HepG2 (cell line): ENCODE data around the gene KIF22. TPM values are rescaled to one million over a fixed set of nuclear protein-coding genes. Genes with fewer than 3 reads are reported as not detected.

Source experiments
- ADNP ChIP-seq: sonication (generic); formaldehyde crosslinking; IDR thresholded peaks from 2 replicates; pipeline ENCODE4 v1.4.0; 2020; ENCODE audit warnings: missing genetic modification reagents
- ERF ChIP-seq: IDR thresholded peaks from 2 replicates; pipeline ENCODE4 v1.6.1; 2018; ENCODE audit warnings: missing biosample characterization, missing genetic modification reagents
- GTF2F1 ChIP-seq: fragments of 150-350 bp; IDR thresholded peaks from 2 replicates; pipeline ENCODE4 v1.6.1; 2014; ENCODE audit warnings: low read length
- HMGXB4 ChIP-seq, 2 experiments: sonication (generic) in 1 of 2; formaldehyde crosslinking in 1 of 2; IDR thresholded peaks; 2 replicates each; pipeline versions ENCODE4 v1.4.0 to v1.6.1; 2018 to 2020; ENCODE audit warnings: missing genetic modification reagents in 2 of 2, borderline replicate concordance in 1 of 2, low read depth in 1 of 2, mild to moderate bottlenecking in 1 of 2, missing biosample characterization in 1 of 2
- HOXA9 ChIP-seq: sonication (generic); formaldehyde crosslinking; IDR thresholded peaks from 2 replicates; pipeline ENCODE4 v1.8.1; 2022; ENCODE audit warnings: missing genetic modification reagents, mild to moderate bottlenecking, moderate library complexity, borderline replicate concordance
- JUNB ChIP-seq: sonication (generic); formaldehyde crosslinking; IDR thresholded peaks from 2 replicates; pipeline ENCODE4 v1.8.0; 2022; ENCODE audit warnings: missing genetic modification reagents, mild to moderate bottlenecking, borderline replicate concordance
- KDM2A ChIP-seq: sonication (generic); formaldehyde crosslinking; IDR thresholded peaks from 2 replicates; pipeline ENCODE4 v1.4.0; 2020; ENCODE audit warnings: low read depth, missing genetic modification reagents, borderline replicate concordance
- KDM6A ChIP-seq: IDR thresholded peaks from 2 replicates; pipeline ENCODE4 v1.6.1; 2016; ENCODE audit warnings: low read depth
- KMT2A ChIP-seq: sonication (generic); formaldehyde crosslinking; IDR thresholded peaks from 2 replicates; pipeline ENCODE4 v1.4.0; 2020; ENCODE audit warnings: missing genetic modification reagents
- MTA1 ChIP-seq: sonication (generic); formaldehyde crosslinking; IDR thresholded peaks from 2 replicates; pipeline ENCODE4 v1.4.0; 2020; ENCODE audit warnings: missing genetic modification reagents, mild to moderate bottlenecking, borderline replicate concordance
- MTA3 ChIP-seq: sonication (generic); formaldehyde crosslinking; IDR thresholded peaks from 2 replicates; pipeline ENCODE4 v1.4.0; 2020; ENCODE audit warnings: missing genetic modification reagents
- NCOA1 ChIP-seq: sonication (generic); formaldehyde crosslinking; IDR thresholded peaks from 2 replicates; pipeline ENCODE4 v1.9.0; 2021; ENCODE audit warnings: missing genetic modification reagents
- PLSCR1 ChIP-seq: sonication (generic); formaldehyde crosslinking; IDR thresholded peaks from 2 replicates; pipeline ENCODE4 v1.5.0; 2020; ENCODE audit warnings: missing genetic modification reagents, mild to moderate bottlenecking, borderline replicate concordance
- ZBTB1 ChIP-seq: sonication (generic); formaldehyde crosslinking; IDR thresholded peaks from 2 replicates; pipeline ENCODE4 v1.4.0; 2020; ENCODE audit warnings: missing genetic modification reagents, borderline replicate concordance
- ZBTB21 ChIP-seq: sonication (generic); formaldehyde crosslinking; IDR thresholded peaks from 2 replicates; pipeline ENCODE4 v1.4.0; 2020; ENCODE audit warnings: missing genetic modification reagents
- ZBTB7A ChIP-seq: sonication (generic); formaldehyde crosslinking; IDR thresholded peaks from 2 replicates; pipeline ENCODE4 v1.8.0; 2022; ENCODE audit warnings: mild to moderate bottlenecking, missing genetic modification reagents
- ZFP36L2 ChIP-seq: sonication (generic); formaldehyde crosslinking; IDR thresholded peaks from 2 replicates; pipeline ENCODE4 v1.4.0; 2020; ENCODE audit warnings: missing genetic modification reagents
- ZHX1 ChIP-seq: sonication (generic); formaldehyde crosslinking; IDR thresholded peaks from 2 replicates; pipeline ENCODE4 v1.8.1; 2022; ENCODE audit warnings: low read depth, mild to moderate bottlenecking, missing genetic modification reagents
- ZMYM2 ChIP-seq: sonication (generic); formaldehyde crosslinking; IDR thresholded peaks from 2 replicates; pipeline ENCODE4 v1.8.0; 2022; ENCODE audit warnings: mild to moderate bottlenecking, missing genetic modification reagents
- ZNF263 ChIP-seq: sonication (generic); formaldehyde crosslinking; IDR thresholded peaks from 2 replicates; pipeline ENCODE4 v1.4.0; 2020; ENCODE audit warnings: missing genetic modification reagents
- ZNF331 ChIP-seq: sonication (generic); formaldehyde crosslinking; IDR thresholded peaks from 2 replicates; pipeline ENCODE4 v1.4.0; 2020; ENCODE audit warnings: missing genetic modification reagents
- ZNF350 ChIP-seq: sonication (generic); formaldehyde crosslinking; IDR thresholded peaks from 2 replicates; pipeline ENCODE4 v1.4.0; 2020; ENCODE audit warnings: mild to moderate bottlenecking, low read depth, missing genetic modification reagents, borderline replicate concordance
- ZNF430 ChIP-seq: sonication (generic); formaldehyde crosslinking; IDR thresholded peaks from 2 replicates; pipeline ENCODE4 v1.9.0; 2021; ENCODE audit warnings: mild to moderate bottlenecking, missing genetic modification reagents
- ZNF543 ChIP-seq: sonication (generic); formaldehyde crosslinking; IDR thresholded peaks from 2 replicates; pipeline ENCODE4 v1.4.0; 2020; ENCODE audit warnings: mild to moderate bottlenecking, missing genetic modification reagents
- ZNF607 ChIP-seq: sonication (generic); formaldehyde crosslinking; IDR thresholded peaks from 2 replicates; pipeline ENCODE4 v1.5.1; 2020; ENCODE audit warnings: missing genetic modification reagents, mild to moderate bottlenecking, borderline replicate concordance
- ZNF660 ChIP-seq: sonication (generic); formaldehyde crosslinking; IDR thresholded peaks from 2 replicates; pipeline ENCODE4 v1.5.1; 2020; ENCODE audit warnings: mild to moderate bottlenecking, low read depth, missing genetic modification reagents, borderline replicate concordance
- ZSCAN22 ChIP-seq: sonication (generic); formaldehyde crosslinking; IDR thresholded peaks from 2 replicates; pipeline ENCODE4 v1.4.0; 2020; ENCODE audit warnings: mild to moderate bottlenecking, missing genetic modification reagents
- polyA plus RNA-seq, 8 experiments: library from polyadenylated mRNA; depleted of rRNA in 3 of 8; stranded (reverse) in 7 of 8; unstranded in 1 of 8; fragments of >200 nt; fragmentation: Illumina TruSeq in 4 of 8; extraction: Trizol in 4 of 8; gene quantifications; 2 replicates each; pipeline versions ENCODE4 v1.2.1 to v1.2.3, GENCODE V29; 2011 to 2016; ENCODE audit warnings: low read depth in 4 of 8, missing spikeins in 1 of 8, mixed read lengths in 1 of 8; ENCODE audit not compliant: insufficient read depth in 1 of 8
- total RNA-seq, 5 experiments: library from RNA; depleted of rRNA; stranded (reverse); fragments of >200 nt; fragmentation: Illumina TruSeq; extraction: Trizol; gene quantifications; 2 replicates each; pipeline ENCODE4 v1.2.3, GENCODE V29; 2016; ENCODE audit warnings: low read depth in 1 of 5

Gene KIF22
- total and polyA plus RNA-seq, 2 of the 13 experiments (the other 11 are each of a cell fraction or from before 2014, with no cell fraction given): 95.8 to 118 TPM

GRCh38 chr16:29760567-29761279 is 29.8 kb upstream of the KIF22 start (continued):
- TF ChIP-seq HMGXB4 (CRISPR knock-in tag; IDR thresholded peaks at IDR 0.05; ENCODE audit: borderline replicate concordance in 1 of 2, low read depth in 1 of 2) (0 out of 4 replicates have a peak, but pooled peaks of 1 of the 2 experiments have one; percentile 34), ZNF660 (CRISPR knock-in tag) (no peak), ZNF331 (no peak), GTF2F1 (no peak), ERF (0 out of 2 replicates have a peak, but pooled peaks have one; percentile 14), HOXA9 (no peak), ZHX1 (CRISPR knock-in tag) (no peak), ZNF430 (CRISPR knock-in tag) (0 out of 2 replicates have a peak, but pooled peaks have one; percentile 33), MTA1 (CRISPR knock-in tag) (peak; percentile 78; the same call in 1 of the 2 replicates), JUNB (CRISPR knock-in tag) (no peak), ZBTB21 (CRISPR knock-in tag) (no peak), ZSCAN22 (CRISPR knock-in tag) (no peak), PLSCR1 (CRISPR knock-in tag) (no peak), NCOA1 (CRISPR knock-in tag) (no peak), KDM2A (no peak), ZNF263 (CRISPR knock-in tag) (peak; percentile 86), MTA3 (CRISPR knock-in tag) (no peak), ZNF350 (peak; percentile 57; the same call in 1 of the 2 replicates), ZBTB7A (CRISPR knock-in tag) (no peak), ZNF607 (CRISPR knock-in tag) (no peak), ADNP (CRISPR knock-in tag) (no peak), KDM6A (CRISPR knock-in tag) (no peak), ZNF543 (CRISPR knock-in tag) (0 out of 2 replicates have a peak, but pooled peaks have one; percentile 40), KMT2A (CRISPR knock-in tag) (no peak), ZFP36L2 (CRISPR knock-in tag) (no peak), ZMYM2 (CRISPR knock-in tag) (0 out of 2 replicates have a peak, but pooled peaks have one; percentile 11), ZBTB1 (CRISPR knock-in tag) (no peak)
